Ishikawa (cell line): Measurements from ENCODE around the gene COL15A1.

ENCODE experiments used
- CREB1 ChIP-seq: IDR thresholded peaks from 2 replicates; pipeline ENCODE4 v1.6.1; 2012; ENCODE audit warnings: low read depth
- EGR1 ChIP-seq: IDR thresholded peaks from 2 replicates; pipeline ENCODE4 v1.6.1; 2012
- TCF12 ChIP-seq: IDR thresholded peaks from 2 replicates; pipeline ENCODE4 v1.6.1; 2012; ENCODE audit warnings: low read depth
- TF ChIP-seq, protein P1 (sequence below): IDR thresholded peaks from 2 replicates; pipeline ENCODE4 v1.6.1; 2012

GRCh38 chr9:99076483-99077171 lies 132.9 kb downstream of the COL15A1 start:
- TF ChIP-seq TCF12 (no peak), EGR1 (no peak), CREB1 (no peak)
- TF ChIP-seq, protein P1, sequence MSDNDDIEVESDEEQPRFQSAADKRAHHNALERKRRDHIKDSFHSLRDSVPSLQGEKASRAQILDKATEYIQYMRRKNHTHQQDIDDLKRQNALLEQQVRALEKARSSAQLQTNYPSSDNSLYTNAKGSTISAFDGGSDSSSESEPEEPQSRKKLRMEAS = no peak
